ENCODE results near the gene KLHL26.

KLHL26 gene

DNA sequence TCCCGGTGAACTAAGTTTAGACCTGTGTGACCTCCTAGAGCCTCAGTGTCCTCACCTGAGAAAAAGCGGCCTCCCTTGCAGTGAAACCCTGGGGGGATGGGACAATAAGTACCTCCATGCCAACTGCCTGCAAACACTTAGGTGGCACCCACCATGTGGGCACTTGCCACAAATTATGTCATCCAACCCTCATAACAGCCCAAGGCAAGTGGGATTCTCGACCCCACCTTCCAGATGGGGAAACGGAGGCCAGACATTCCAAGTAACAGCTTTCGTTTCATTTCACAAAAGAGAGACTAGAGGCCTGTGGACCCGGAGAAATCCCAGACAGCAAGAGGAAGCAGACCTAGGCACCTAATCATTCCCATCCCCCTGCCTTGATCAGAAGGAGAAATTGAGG, 41.4 kb upstream of the KLHL26 start:
- H3K4me3 ChIP-seq (ENCODE audit: low read depth, low read length) = no peak overlapping the region
- ChIA-PET POLR2A (no interaction called here), CTCF (interaction anchor here (0.6 to 1.4 kb wide), 3 partner anchors 27 to 260 kb away, joined by 3 to 4 read pairs (median 3); no protein-coding TSS in a partner anchor)
- H3K4me1 ChIP-seq (ENCODE audit: control insufficient read depth, insufficient read depth, low read length) = no peaks in the 10 kb centered on the region
- H3K27ac ChIP-seq (ENCODE audit: extremely low read depth, low read depth, low read length) = no peak overlapping the region
- H3K9me3 ChIP-seq (ENCODE audit: control insufficient read depth, insufficient read depth, low read depth, low read length) = no peaks in the 10 kb centered on the region
- peaks cover 0 to 6% of the 10 kb centered on the region in 2 experiments; a peak in 1 of 3 replicates for H3K36me3 ChIP-seq (ENCODE audit: control insufficient read depth in 2 of 2, insufficient read depth in 1 of 2, low read length in 2 of 2)
- TF ChIP-seq ZNF513 (tag by site-specific recombination; IDR thresholded peaks at IDR 0.05) (no peak), PRDM1 (tag by site-specific recombination; IDR thresholded peaks at IDR 0.05) (peak; percentile 56), IKZF3 (tag by site-specific recombination; IDR thresholded peaks at IDR 0.05) (peak; percentile 15; the same call in 1 of the 2 replicates), SP2 (tag by site-specific recombination; IDR thresholded peaks at IDR 0.05) (no peak), ZNF174 (tag by site-specific recombination; IDR thresholded peaks at IDR 0.05) (no peak)
- TF ChIP-seq, protein P1, sequence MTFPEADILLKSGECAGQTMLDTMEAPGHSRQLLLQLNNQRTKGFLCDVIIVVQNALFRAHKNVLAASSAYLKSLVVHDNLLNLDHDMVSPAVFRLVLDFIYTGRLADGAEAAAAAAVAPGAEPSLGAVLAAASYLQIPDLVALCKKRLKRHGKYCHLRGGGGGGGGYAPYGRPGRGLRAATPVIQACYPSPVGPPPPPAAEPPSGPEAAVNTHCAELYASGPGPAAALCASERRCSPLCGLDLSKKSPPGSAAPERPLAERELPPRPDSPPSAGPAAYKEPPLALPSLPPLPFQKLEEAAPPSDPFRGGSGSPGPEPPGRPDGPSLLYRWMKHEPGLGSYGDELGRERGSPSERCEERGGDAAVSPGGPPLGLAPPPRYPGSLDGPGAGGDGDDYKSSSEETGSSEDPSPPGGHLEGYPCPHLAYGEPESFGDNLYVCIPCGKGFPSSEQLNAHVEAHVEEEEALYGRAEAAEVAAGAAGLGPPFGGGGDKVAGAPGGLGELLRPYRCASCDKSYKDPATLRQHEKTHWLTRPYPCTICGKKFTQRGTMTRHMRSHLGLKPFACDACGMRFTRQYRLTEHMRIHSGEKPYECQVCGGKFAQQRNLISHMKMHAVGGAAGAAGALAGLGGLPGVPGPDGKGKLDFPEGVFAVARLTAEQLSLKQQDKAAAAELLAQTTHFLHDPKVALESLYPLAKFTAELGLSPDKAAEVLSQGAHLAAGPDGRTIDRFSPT (tag by site-specific recombination; IDR thresholded peaks at IDR 0.05) = 0 out of 2 replicates have a peak, but pooled peaks have one; percentile 27
- TF ChIP-seq, protein P2, sequence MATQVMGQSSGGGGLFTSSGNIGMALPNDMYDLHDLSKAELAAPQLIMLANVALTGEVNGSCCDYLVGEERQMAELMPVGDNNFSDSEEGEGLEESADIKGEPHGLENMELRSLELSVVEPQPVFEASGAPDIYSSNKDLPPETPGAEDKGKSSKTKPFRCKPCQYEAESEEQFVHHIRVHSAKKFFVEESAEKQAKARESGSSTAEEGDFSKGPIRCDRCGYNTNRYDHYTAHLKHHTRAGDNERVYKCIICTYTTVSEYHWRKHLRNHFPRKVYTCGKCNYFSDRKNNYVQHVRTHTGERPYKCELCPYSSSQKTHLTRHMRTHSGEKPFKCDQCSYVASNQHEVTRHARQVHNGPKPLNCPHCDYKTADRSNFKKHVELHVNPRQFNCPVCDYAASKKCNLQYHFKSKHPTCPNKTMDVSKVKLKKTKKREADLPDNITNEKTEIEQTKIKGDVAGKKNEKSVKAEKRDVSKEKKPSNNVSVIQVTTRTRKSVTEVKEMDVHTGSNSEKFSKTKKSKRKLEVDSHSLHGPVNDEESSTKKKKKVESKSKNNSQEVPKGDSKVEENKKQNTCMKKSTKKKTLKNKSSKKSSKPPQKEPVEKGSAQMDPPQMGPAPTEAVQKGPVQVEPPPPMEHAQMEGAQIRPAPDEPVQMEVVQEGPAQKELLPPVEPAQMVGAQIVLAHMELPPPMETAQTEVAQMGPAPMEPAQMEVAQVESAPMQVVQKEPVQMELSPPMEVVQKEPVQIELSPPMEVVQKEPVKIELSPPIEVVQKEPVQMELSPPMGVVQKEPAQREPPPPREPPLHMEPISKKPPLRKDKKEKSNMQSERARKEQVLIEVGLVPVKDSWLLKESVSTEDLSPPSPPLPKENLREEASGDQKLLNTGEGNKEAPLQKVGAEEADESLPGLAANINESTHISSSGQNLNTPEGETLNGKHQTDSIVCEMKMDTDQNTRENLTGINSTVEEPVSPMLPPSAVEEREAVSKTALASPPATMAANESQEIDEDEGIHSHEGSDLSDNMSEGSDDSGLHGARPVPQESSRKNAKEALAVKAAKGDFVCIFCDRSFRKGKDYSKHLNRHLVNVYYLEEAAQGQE (tag by site-specific recombination; IDR thresholded peaks at IDR 0.05) = no peak

GRCh38 chr19:18596752-18597157, 40.1 kb upstream of the KLHL26 start:
- Histone ChIP-seq H3K27ac (ENCODE audit: extremely low read depth, low read depth, low read length) (no peak overlapping the region), H3K4me3 (ENCODE audit: low read depth, low read length) (no peak overlapping the region), H3K4me1 (ENCODE audit: control insufficient read depth, insufficient read depth, low read length) (no peaks in the 10 kb centered on the region), H3K9me3 (ENCODE audit: control insufficient read depth, insufficient read depth, low read depth, low read length) (no peaks in the 10 kb centered on the region), H3K36me3 (ENCODE audit: control insufficient read depth in 2 of 2, insufficient read depth in 1 of 2, low read length in 2 of 2) (no peaks in the 10 kb centered on the region)
- POLR2A ChIA-PET = no interaction called here
- CTCF ChIA-PET = no interaction called here
- TF ChIP-seq TRIM28 (IDR thresholded peaks at IDR 0.05; ENCODE audit: borderline replicate concordance, low read length) (no peak), HOXC10 (CRISPR knock-in tag; IDR thresholded peaks at IDR 0.05) (no peak), ZNF112 (tag by site-specific recombination; IDR thresholded peaks at IDR 0.05) (no peak), ZNF19 (tag by site-specific recombination; IDR thresholded peaks at IDR 0.05; ENCODE audit: low read depth) (no peak), ZNF426 (tag by site-specific recombination; IDR thresholded peaks at IDR 0.05) (no peak), ZNF121 (tag by site-specific recombination; IDR thresholded peaks at IDR 0.05) (no peak), ZNF132 (tag by site-specific recombination; IDR thresholded peaks at IDR 0.05; ENCODE audit: borderline replicate concordance) (no peak), ZNF221 (tag by site-specific recombination; IDR thresholded peaks at IDR 0.05; ENCODE audit: borderline replicate concordance) (no peak), ZBTB7A (tag by site-specific recombination; IDR thresholded peaks at IDR 0.05; ENCODE audit: low read depth) (no peak), ZNF391 (tag by site-specific recombination; IDR thresholded peaks at IDR 0.05; ENCODE audit: borderline replicate concordance, low read depth) (no peak), ZNF600 (tag by site-specific recombination; IDR thresholded peaks at IDR 0.05) (no peak), ZNF394 (tag by site-specific recombination; IDR thresholded peaks at IDR 0.05; ENCODE audit: borderline replicate concordance) (no peak)
- TF ChIP-seq, protein P3, sequence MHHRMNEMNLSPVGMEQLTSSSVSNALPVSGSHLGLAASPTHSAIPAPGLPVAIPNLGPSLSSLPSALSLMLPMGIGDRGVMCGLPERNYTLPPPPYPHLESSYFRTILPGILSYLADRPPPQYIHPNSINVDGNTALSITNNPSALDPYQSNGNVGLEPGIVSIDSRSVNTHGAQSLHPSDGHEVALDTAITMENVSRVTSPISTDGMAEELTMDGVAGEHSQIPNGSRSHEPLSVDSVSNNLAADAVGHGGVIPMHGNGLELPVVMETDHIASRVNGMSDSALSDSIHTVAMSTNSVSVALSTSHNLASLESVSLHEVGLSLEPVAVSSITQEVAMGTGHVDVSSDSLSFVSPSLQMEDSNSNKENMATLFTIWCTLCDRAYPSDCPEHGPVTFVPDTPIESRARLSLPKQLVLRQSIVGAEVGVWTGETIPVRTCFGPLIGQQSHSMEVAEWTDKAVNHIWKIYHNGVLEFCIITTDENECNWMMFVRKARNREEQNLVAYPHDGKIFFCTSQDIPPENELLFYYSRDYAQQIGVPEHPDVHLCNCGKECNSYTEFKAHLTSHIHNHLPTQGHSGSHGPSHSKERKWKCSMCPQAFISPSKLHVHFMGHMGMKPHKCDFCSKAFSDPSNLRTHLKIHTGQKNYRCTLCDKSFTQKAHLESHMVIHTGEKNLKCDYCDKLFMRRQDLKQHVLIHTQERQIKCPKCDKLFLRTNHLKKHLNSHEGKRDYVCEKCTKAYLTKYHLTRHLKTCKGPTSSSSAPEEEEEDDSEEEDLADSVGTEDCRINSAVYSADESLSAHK (tag by site-specific recombination; IDR thresholded peaks at IDR 0.05) = no peak
- TF ChIP-seq, protein P4, sequence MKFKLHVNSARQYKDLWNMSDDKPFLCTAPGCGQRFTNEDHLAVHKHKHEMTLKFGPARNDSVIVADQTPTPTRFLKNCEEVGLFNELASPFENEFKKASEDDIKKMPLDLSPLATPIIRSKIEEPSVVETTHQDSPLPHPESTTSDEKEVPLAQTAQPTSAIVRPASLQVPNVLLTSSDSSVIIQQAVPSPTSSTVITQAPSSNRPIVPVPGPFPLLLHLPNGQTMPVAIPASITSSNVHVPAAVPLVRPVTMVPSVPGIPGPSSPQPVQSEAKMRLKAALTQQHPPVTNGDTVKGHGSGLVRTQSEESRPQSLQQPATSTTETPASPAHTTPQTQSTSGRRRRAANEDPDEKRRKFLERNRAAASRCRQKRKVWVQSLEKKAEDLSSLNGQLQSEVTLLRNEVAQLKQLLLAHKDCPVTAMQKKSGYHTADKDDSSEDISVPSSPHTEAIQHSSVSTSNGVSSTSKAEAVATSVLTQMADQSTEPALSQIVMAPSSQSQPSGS (tag by site-specific recombination; IDR thresholded peaks at IDR 0.05; ENCODE audit: low read depth) = no peak
- TF ChIP-seq, protein P5, sequence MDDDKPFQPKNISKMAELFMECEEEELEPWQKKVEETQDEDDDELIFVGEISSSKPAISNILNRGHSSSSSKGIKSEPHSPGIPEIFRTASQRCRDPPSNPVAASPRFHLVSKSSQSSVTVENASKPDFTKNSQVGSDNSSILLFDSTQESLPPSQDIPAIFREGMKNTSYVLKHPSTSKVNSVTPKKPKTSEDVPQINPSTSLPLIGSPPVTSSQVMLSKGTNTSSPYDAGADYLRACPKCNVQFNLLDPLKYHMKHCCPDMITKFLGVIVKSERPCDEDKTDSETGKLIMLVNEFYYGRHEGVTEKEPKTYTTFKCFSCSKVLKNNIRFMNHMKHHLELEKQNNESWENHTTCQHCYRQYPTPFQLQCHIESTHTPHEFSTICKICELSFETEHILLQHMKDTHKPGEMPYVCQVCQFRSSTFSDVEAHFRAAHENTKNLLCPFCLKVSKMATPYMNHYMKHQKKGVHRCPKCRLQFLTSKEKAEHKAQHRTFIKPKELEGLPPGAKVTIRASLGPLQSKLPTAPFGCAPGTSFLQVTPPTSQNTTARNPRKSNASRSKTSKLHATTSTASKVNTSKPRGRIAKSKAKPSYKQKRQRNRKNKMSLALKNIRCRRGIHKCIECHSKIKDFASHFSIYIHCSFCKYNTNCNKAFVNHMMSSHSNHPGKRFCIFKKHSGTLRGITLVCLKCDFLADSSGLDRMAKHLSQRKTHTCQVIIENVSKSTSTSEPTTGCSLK (tag by site-specific recombination; IDR thresholded peaks at IDR 0.05) = no peak

All from HEK293 (cell line).